HG02610 (cell line): Measurements from ENCODE around the gene GPC6.

Experiments
- ATAC-seq: cut with Tn5 transposase; IDR thresholded peaks from one replicate; pipeline ENCODE4 v1.9.1; 2021; ENCODE audit warnings: mild to moderate bottlenecking, moderate library complexity; ENCODE audit not compliant: unreplicated experiment

Gene GPC6

GRCh38 chr13:93951951-93952350 lies 725.3 kb downstream of the GPC6 start:
- no peak for ATAC-seq

- ATAC-seq = no peak
Observed at GRCh38 chr13:93953841-93954240, 727.2 kb downstream of the GPC6 start.

- no peak for ATAC-seq
Observed at GRCh38 chr13:93955904-93956303, 729.3 kb downstream of the GPC6 start.

- ATAC-seq = no peak
Observed at GRCh38 chr13:93956426-93956825, 729.8 kb downstream of the GPC6 start.

GRCh38 chr13:93957371-93957770 lies 730.8 kb downstream of the GPC6 start:
- no peak for ATAC-seq

- no peak for ATAC-seq
Observed at GRCh38 chr13:93959796-93960533, 733.4 kb downstream of the GPC6 start.

GRCh38 chr13:93963266-93964145 lies 736.9 kb downstream of the GPC6 start:
- ATAC-seq = no peak

- no peak for ATAC-seq
Observed at GRCh38 chr13:93964146-93964512, 737.5 kb downstream of the GPC6 start.

- no peak for ATAC-seq
Observed at GRCh38 chr13:93965587-93965986, 739.0 kb downstream of the GPC6 start.

- no peak for ATAC-seq
Observed at GRCh38 chr13:93966267-93966936, 739.8 kb downstream of the GPC6 start.

- ATAC-seq = no peak
Observed at GRCh38 chr13:93967286-93967685, 740.7 kb downstream of the GPC6 start.

GRCh38 chr13:93975242-93975641 lies 748.6 kb downstream of the GPC6 start:
- no peak for ATAC-seq

GRCh38 chr13:93976528-93976927 lies 749.9 kb downstream of the GPC6 start:
- no peak for ATAC-seq

GRCh38 chr13:93977986-93978385 lies 751.4 kb downstream of the GPC6 start:
- ATAC-seq = no peak

GRCh38 chr13:93981426-93981977 lies 754.9 kb downstream of the GPC6 start:
- no peak for ATAC-seq

- ATAC-seq = no peak
Observed at GRCh38 chr13:93982179-93982918, 755.7 kb downstream of the GPC6 start.

GRCh38 chr13:93984052-93984451 lies 757.4 kb downstream of the GPC6 start:
- ATAC-seq = no peak

GRCh38 chr13:93984876-93985275 lies 758.3 kb downstream of the GPC6 start:
- no peak for ATAC-seq

- no peak for ATAC-seq
Observed at GRCh38 chr13:93987458-93987857, 760.9 kb downstream of the GPC6 start.

GRCh38 chr13:93991569-93991968 lies 765.0 kb downstream of the GPC6 start:
- ATAC-seq = no peak

GRCh38 chr13:93996481-93996880 lies 769.9 kb downstream of the GPC6 start:
- ATAC-seq = no peak
